Brain microvascular endothelial cell (primary cell): Measurements from ENCODE around the gene PAK4.
"Not testable (repeated sequence)": the region's sequence is repeated elsewhere in the genome, so short reads cannot be mapped to it uniquely, and the experiment has no call there.

Experiments used
- DNase-seq: peaks from one replicate; pipeline ENCODE4 v3.0.0-alpha.2; 2020
- H3K27ac ChIP-seq: fragments of 250-450 bp; sonication (Bioruptor Pico); 2 replicates; pipeline ENCODE4 v1.5.1; 2020; ENCODE audit warnings: mild to moderate bottlenecking, moderate library complexity
- H3K27me3 ChIP-seq: fragments of 250-450 bp; sonication (Bioruptor Pico); replicated peaks from 2 replicates; pipeline ENCODE4 v1.5.1; 2020; ENCODE audit warnings: mild to moderate bottlenecking
- H3K36me3 ChIP-seq: fragments of 250-450 bp; sonication (Bioruptor Pico); replicated peaks from 2 replicates; pipeline ENCODE4 v1.5.1; 2020; ENCODE audit warnings: mild to moderate bottlenecking
- H3K4me3 ChIP-seq: 2 replicates; pipeline ENCODE4 v1.5.1; 2011; ENCODE audit warnings: low read depth, mild to moderate bottlenecking, control low read depth, low read length, moderate library complexity
- in situ Hi-C: cut with HindIII; loops from 2 replicates; pipeline ENCODE4 v1.10.0; 2017; ENCODE audit warnings: low sequenced_read_pairs, low pct_ligation_motif_present
- TF ChIP-seq, protein P1 (sequence below): IDR thresholded peaks from 2 replicates; pipeline ENCODE4 v1.5.1; 2011; ENCODE audit warnings: low read depth, mild to moderate bottlenecking, moderate library complexity, low read length, control low read depth, inconsistent platforms; ENCODE audit errors: missing control alignments

PAK4 gene

DNA sequence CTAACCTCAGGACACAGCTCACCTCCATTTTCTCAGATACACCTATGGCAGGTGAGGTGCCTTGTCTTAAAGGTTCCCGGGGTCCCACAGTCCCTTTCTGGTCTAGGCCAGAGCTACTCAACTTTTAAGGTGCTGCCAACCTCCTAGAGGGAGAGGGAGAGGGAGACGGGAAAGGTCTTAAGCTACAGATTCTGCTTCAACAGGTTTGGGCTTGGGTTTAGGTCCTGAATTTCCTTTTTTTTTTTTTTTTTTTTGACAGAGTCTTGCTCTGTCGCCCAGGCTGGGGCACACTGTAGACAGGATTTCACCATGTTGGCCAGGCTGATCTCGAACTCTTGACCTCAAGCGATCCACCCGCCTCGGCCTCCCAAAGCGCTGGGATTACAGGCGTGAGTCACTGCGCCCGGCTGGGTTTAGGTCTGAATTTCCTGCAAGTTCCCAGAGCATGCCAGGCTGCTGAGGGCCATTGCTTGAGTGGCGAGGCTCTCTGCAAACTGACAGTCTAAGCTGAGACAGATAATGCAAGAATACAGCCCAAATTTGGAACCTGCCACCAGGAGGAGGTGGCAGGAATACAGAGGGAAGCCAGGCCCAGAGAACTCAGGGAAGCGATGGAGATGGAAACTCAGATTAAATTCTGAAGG is 86.3 kb downstream of the PAK4 start:
- Histone ChIP-seq H3K36me3 (no peaks in the 10 kb centered on the region), H3K27me3 (no peaks in the 10 kb centered on the region), H3K27ac (no peak overlapping the region), H3K4me3 (no peak overlapping the region)
- TF ChIP-seq, protein P1, sequence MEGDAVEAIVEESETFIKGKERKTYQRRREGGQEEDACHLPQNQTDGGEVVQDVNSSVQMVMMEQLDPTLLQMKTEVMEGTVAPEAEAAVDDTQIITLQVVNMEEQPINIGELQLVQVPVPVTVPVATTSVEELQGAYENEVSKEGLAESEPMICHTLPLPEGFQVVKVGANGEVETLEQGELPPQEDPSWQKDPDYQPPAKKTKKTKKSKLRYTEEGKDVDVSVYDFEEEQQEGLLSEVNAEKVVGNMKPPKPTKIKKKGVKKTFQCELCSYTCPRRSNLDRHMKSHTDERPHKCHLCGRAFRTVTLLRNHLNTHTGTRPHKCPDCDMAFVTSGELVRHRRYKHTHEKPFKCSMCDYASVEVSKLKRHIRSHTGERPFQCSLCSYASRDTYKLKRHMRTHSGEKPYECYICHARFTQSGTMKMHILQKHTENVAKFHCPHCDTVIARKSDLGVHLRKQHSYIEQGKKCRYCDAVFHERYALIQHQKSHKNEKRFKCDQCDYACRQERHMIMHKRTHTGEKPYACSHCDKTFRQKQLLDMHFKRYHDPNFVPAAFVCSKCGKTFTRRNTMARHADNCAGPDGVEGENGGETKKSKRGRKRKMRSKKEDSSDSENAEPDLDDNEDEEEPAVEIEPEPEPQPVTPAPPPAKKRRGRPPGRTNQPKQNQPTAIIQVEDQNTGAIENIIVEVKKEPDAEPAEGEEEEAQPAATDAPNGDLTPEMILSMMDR, result no peak
- DNase-seq, result peak; percentile 2
- in situ Hi-C loops, result no loop called here

DNA sequence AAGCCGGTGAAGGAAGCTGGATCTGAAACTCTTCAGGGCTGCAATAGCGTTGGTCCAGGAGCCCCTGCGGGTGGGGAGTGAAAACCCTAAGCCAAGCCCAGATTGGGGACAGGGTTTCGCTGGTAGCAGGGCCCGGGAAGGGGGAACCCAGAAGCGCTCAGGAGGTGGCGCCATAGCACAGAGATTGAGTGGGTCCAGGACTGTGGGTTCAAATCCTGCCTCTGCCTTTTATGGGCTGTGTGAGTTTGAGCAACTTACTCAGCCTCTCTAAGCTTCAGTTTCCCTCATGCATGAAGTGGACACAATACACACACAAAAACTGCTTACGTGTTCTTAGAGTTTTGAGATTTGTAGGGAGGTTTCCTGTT is 86.8 kb downstream of the PAK4 start:
- TF ChIP-seq, protein P1, result peak; percentile 54
- no peak overlapping the region for H3K27ac ChIP-seq

DNA sequence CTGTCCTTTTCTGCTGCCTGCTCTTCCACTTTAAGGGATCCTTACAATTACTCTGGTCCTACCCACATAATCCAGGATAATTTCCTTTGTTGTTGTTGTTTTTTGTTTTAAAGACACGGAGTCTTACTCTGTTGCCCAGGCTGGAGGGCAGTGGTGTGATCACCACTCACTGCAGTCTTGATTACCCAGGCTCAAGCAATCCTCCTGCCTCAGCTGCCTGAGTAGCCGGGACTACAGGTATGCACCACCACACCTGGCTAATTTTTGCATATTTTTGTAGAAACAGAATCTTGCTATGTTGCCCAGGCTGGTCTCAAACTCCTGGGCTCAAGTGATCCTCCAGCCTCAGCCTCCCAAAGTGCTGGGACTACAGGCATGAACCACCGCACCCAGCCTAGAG is 89.7 kb downstream of the PAK4 start:
- H3K27ac ChIP-seq, H3K27me3 ChIP-seq, H3K36me3 ChIP-seq, DNase-seq, in situ Hi-C loops, H3K4me3 ChIP-seq: not testable (repeated sequence)

More for the DNA sequence above, 86.8 kb downstream of the PAK4 start:
- H3K27me3 ChIP-seq, result no peaks in the 10 kb centered on the region
- no peak overlapping the region for H3K4me3 ChIP-seq
- no peaks in the 10 kb centered on the region for H3K36me3 ChIP-seq
- DNase-seq, result peak; percentile 12
- in situ Hi-C loops, result no loop called here

DNA sequence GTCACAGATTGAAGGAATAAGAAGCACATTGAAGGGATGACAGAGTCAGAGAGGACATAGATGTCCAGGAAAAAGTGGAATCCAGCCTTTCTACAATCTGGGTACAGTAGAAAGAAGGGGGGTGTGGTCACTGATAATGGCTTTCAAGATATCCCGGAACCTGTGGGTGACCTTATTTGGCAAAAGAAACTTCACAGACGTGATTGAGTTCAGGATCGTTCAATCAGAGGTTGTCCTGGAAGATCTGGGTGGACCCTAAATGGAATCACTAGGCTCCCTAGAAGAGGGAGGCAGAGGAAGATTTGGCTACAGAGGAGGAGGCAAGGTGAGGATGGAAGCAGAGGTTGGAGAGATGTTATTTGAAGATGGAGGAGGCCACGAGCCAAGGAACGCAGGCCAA is 91.5 kb downstream of the PAK4 start:
- TF ChIP-seq, protein P1, result no peak
- H3K36me3 ChIP-seq, result no peaks in the 10 kb centered on the region
- H3K4me3 ChIP-seq, result no peak overlapping the region
- H3K27ac ChIP-seq, result no peak overlapping the region
- no peak for DNase-seq
- in situ Hi-C loops, result no loop called here
- H3K27me3 ChIP-seq, result no peaks in the 10 kb centered on the region

DNA sequence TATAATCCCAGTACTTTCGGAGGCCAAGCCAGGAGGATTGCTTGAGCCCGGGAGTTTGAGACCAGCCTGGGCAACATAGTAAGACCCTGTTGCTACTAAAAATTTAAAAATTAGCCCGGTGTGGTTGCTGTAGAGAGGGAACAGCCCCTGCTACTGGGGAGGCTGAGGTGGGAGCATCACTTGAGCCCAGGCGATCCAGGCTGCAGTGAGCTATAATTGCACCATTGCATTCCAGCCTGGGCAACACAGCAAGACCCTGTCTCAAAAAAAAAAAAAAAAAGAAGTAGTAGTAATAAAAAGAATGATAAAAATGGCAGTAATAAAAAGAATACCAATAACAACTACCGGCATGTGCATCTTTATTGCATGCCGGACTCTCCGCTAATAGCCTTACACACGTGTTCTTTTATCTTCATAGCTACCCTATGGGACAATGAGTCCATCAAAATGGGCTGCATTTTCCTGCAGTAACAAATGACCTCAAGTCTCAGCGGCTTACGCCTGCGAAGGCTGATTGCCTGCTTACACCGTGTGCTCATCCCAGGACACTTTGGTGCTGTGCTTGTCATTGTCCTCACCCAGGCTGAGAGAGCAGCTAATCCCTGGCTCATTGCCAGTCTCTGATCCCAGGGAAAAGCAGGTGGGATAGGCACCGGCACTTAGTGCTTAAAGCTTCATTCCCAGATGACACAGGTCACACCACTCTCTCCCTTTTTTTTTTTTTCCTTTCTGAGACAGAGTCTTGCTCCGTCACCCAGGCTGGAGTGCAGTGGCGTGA is 92.8 kb downstream of the PAK4 start:
- Histone ChIP-seq H3K4me3 (no peak overlapping the region), H3K27me3 (no peaks in the 10 kb centered on the region), H3K27ac (no peak overlapping the region), H3K36me3 (no peaks in the 10 kb centered on the region)
- in situ Hi-C loops, result no loop called here
- DNase-seq, result no peak
- TF ChIP-seq, protein P1, result no peak

DNA sequence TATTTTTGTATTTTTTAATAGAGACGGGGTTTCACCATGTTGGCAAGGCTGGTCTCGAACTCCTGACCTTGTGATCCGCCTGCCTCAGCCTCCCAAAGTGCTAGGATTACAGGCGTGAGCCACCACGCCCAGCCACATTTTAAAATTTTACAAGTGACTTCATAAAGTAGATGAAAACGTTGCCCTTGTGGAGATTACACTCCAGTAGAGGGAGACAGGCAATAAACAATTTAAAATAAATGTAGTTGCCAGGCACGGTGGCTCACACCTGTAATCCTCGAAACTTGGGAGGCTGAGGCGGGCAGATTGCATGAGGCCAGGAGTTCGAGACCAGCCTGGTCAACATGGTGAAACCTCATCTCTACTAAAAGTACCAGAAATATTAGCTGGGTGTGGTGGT is 93.5 kb downstream of the PAK4 start:
- H3K36me3 ChIP-seq, H3K27ac ChIP-seq, H3K27me3 ChIP-seq, DNase-seq, in situ Hi-C loops, H3K4me3 ChIP-seq: not testable (repeated sequence)
